Thoracic aorta (tissue), 2 donors: ENCODE measurements around the gene WFDC11. TPM values are rescaled to one million over a fixed set of nuclear protein-coding genes. Genes with fewer than 3 reads are reported as not detected.

Source experiments
- ATAC-seq: fragments of 150-250 bp; one replicate; pipeline ENCODE4 v1.8.0; 2017; ENCODE audit warnings: low read depth; ENCODE audit not compliant: insufficient number of reproducible peaks, low FRiP score
- DNase-seq: peaks from one replicate; pipeline ENCODE4 v3.0.0-alpha.2; 2020; ENCODE audit warnings: low spot score
- H3K27ac ChIP-seq, 2 donors: fragments of 200-600 bp; sonication (generic); 1 replicate in 1 of 2; 2 replicates in 1 of 2; pipeline ENCODE4 v1.5.1; 2016; ENCODE audit warnings: mild to moderate bottlenecking in 2 of 2, moderate library complexity in 2 of 2
- H3K27me3 ChIP-seq: fragments of 200-600 bp; sonication (generic); replicated peaks from 2 replicates; pipeline ENCODE4 v1.6.0; 2016; ENCODE audit warnings: mild to moderate bottlenecking; ENCODE audit not compliant: insufficient read depth
- H3K36me3 ChIP-seq: fragments of 200-600 bp; sonication (generic); one replicate; pipeline ENCODE4 v1.5.1; 2016
- H3K4me1 ChIP-seq, 2 donors: fragments of 200-600 bp; sonication (generic); 1 replicate in 1 of 2; 2 replicates in 1 of 2; pipeline versions ENCODE4 v1.5.1 to v1.6.0; 2016; ENCODE audit warnings: low read depth in 2 of 2, mild to moderate bottlenecking in 1 of 2; ENCODE audit not compliant: control insufficient read depth in 1 of 2
- H3K4me3 ChIP-seq: fragments of 200-600 bp; sonication (generic); 2 replicates; pipeline ENCODE4 v1.5.1; 2016; ENCODE audit warnings: mild to moderate bottlenecking
- H3K9me3 ChIP-seq: fragments of 200-600 bp; sonication (generic); 2 replicates; pipeline ENCODE4 v1.5.1; 2016
- total RNA-seq, 2 donors: library from RNA; depleted of rRNA; stranded (reverse); fragments of >200 nt; gene quantifications; one replicate each; pipeline versions ENCODE4 v1.1.0 to v1.2.3, GENCODE V29; 2016
- TF ChIP-seq, protein P1 (sequence below): fragments of 200-600 bp; sonication (generic); IDR thresholded peaks from one replicate; pipeline ENCODE4 v1.5.1; 2019; ENCODE audit warnings: antibody characterized with exemption

Gene WFDC11
- total RNA-seq, 2 donors from 2014 or later = not detected

DNA sequence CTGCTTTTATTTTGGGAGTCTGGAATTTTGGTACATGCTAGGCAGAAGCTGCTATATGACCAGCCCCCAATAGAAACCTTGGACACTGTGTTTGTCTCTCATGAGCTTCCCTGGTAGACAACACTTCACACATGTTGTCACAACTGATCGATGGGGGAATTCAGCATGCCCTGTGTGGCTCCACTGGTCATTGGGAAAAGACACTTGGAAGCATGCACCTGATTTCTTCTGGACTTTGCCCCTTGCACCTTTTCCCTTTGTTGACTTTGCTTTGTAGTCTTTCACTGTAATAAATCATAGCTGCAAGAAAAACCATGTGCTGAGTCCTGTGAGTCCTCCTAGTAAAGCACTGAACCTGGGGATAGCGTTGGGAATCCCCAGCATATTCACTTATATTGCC lies 48.4 kb downstream of the WFDC11 start:
- H3K4me1 ChIP-seq = no peaks in the 10 kb centered on the region
- no peaks in the 10 kb centered on the region for H3K36me3 ChIP-seq
- no peaks in the 10 kb centered on the region for H3K9me3 ChIP-seq
- DNase-seq = no peak
- H3K27ac ChIP-seq = no peak overlapping the region
- TF ChIP-seq, protein P1, sequence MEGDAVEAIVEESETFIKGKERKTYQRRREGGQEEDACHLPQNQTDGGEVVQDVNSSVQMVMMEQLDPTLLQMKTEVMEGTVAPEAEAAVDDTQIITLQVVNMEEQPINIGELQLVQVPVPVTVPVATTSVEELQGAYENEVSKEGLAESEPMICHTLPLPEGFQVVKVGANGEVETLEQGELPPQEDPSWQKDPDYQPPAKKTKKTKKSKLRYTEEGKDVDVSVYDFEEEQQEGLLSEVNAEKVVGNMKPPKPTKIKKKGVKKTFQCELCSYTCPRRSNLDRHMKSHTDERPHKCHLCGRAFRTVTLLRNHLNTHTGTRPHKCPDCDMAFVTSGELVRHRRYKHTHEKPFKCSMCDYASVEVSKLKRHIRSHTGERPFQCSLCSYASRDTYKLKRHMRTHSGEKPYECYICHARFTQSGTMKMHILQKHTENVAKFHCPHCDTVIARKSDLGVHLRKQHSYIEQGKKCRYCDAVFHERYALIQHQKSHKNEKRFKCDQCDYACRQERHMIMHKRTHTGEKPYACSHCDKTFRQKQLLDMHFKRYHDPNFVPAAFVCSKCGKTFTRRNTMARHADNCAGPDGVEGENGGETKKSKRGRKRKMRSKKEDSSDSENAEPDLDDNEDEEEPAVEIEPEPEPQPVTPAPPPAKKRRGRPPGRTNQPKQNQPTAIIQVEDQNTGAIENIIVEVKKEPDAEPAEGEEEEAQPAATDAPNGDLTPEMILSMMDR = no peak
- H3K4me3 ChIP-seq = no peak overlapping the region
- no peaks in the 10 kb centered on the region for H3K27me3 ChIP-seq
- no peak for ATAC-seq

DNA sequence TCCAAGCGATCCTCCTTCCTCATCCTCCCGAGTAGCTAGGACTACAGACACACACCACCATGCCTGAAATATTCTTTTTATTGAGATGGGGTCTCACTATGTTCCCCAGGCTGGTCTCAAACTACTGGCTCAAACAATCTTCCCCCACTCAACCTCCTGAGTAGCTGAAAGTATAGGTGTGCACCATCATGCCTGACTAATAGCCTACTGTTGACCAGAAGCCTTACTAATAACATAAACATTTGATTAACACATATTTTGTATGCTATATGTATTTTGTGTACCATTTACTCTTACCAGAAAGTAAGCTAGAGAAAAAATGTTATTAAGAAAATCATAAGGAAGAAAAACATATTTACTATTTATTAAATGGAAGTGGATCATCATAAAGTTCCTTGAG lies 52.4 kb downstream of the WFDC11 start:
- Histone ChIP-seq H3K4me3 (no peak overlapping the region), H3K4me1 (no peaks in the 10 kb centered on the region), H3K27me3 (no peaks in the 10 kb centered on the region), H3K36me3 (no peaks in the 10 kb centered on the region), H3K9me3 (no peaks in the 10 kb centered on the region), H3K27ac (no peak overlapping the region)
- DNase-seq = no peak
- TF ChIP-seq, protein P1 = no peak
- no peak for ATAC-seq

DNA sequence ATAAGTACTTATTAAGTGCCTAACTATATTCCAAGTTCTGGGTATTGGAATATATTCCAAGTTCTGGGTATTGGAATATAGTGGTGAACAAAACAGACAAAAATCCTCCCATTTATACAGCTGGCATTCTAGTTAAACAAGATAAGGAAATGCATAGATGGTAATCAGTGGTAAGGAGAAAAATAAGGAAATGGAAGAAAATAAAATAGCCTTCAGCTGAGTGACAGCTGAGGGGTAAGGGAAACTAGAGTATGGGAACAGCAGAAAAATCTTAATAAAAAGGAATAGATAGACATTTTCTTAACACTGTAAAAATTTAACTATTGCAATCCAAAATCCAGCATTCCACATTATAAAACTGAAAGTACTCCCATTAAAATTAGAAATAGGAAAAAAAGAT lies 57.7 kb downstream of the WFDC11 start:
- TF ChIP-seq, protein P1 = no peak
- Histone ChIP-seq H3K4me1 (no peaks in the 10 kb centered on the region), H3K27ac (no peak overlapping the region), H3K4me3 (no peak overlapping the region), H3K36me3 (no peaks in the 10 kb centered on the region), H3K27me3 (no peaks in the 10 kb centered on the region), H3K9me3 (no peaks in the 10 kb centered on the region)
- ATAC-seq (no peak), DNase-seq (no peak)

DNA sequence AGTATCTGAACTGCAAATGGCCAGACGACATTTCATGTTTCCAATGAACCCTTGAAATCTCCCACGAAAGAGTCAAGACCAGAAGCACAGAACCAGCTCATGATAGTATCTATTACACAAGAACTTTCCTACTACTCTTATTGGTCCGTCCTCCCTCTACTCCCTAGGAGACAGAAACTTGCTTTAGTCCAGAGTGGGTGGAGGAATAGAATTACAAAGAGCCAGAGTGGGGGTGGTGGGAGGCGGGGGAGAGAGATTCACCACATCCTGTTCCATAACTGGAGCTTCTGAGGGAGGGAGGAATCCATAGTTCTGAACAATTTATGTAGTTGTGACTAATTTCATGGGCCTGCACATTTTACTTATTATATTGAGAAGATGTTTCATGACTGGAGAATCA lies 59.0 kb downstream of the WFDC11 start:
- TF ChIP-seq, protein P1 = no peak
- no peak for ATAC-seq
- Histone ChIP-seq H3K27me3 (no peaks in the 10 kb centered on the region), H3K9me3 (no peaks in the 10 kb centered on the region), H3K27ac (no peak overlapping the region), H3K4me1 (no peaks in the 10 kb centered on the region), H3K4me3 (no peak overlapping the region), H3K36me3 (no peaks in the 10 kb centered on the region)
- DNase-seq = no peak

DNA sequence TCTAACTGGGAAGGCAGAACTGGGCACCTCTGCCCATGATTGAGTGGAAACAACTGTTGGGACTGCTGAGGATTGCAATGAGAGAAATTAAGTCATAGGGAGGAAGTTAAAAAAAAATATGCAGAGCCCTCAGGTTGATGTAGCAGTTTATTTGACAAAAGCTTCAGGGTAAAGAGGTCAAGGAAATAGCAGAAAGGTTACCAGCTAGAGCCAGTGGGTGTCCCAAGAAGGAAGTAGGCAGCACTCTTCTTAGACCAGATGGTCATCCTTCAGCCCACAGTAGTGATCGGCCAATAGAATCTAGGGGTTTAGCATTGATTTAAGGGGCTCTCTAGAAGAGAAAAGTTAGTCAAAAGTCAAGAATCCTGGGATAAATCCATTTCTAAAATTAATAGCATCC lies 62.2 kb downstream of the WFDC11 start:
- no peak overlapping the region for H3K4me3 ChIP-seq
- no peak for DNase-seq
- H3K27me3 ChIP-seq = no peaks in the 10 kb centered on the region
- TF ChIP-seq, protein P1 = no peak
- H3K36me3 ChIP-seq = no peaks in the 10 kb centered on the region
- no peaks in the 10 kb centered on the region for H3K4me1 ChIP-seq
- no peak for ATAC-seq
- no peak overlapping the region for H3K27ac ChIP-seq
- peaks cover 4% of the 10 kb centered on the region for H3K9me3 ChIP-seq

Other genes starting within 250 kb of the WFDC11 start
- gene WFDC2, start 200.5 kb downstream of the WFDC11 start, total RNA-seq = not detected
- not detected for gene SPINT3, start 154.6 kb downstream of the WFDC11 start, total RNA-seq
- not detected for gene WFDC6, start 130.8 kb downstream of the WFDC11 start, total RNA-seq
- not detected for gene EPPIN, start 122.8 kb downstream of the WFDC11 start, total RNA-seq
- gene WFDC8, start 91.0 kb downstream of the WFDC11 start, total RNA-seq = not detected
- gene WFDC10A, start 40.5 kb downstream of the WFDC11 start, total RNA-seq = not detected
- gene WFDC9, start 39.0 kb downstream of the WFDC11 start, total RNA-seq = not detected
- gene WFDC13, start 31.8 kb upstream of the WFDC11 start, total RNA-seq = not detected
- not detected for gene WFDC10B, start 34.8 kb upstream of the WFDC11 start, total RNA-seq
- not detected for gene SPINT4, start 52.1 kb upstream of the WFDC11 start, total RNA-seq
- gene WFDC3, start 121.6 kb upstream of the WFDC11 start, total RNA-seq = not detected
- 10 to 100 TPM; 15.3 to 31.4 TPM for gene DNTTIP1, start 121.7 kb upstream of the WFDC11 start, total RNA-seq
- gene UBE2C, start 142.4 kb upstream of the WFDC11 start, total RNA-seq = not detected
- not detected for gene TNNC2, start 157.1 kb upstream of the WFDC11 start, total RNA-seq
- 100 to 1,000 TPM in 1 of 2 donors, 10 to 100 TPM in 1; 78.2 to 133 TPM for gene SNX21, start 163.6 kb upstream of the WFDC11 start, total RNA-seq
- 10 to 100 TPM; 20.5 to 45.2 TPM for gene ACOT8, start 187.2 kb upstream of the WFDC11 start, total RNA-seq
- 1 to 10 TPM; 3.0 to 6.1 TPM for gene ZSWIM3, start 187.4 kb upstream of the WFDC11 start, total RNA-seq
- gene ZSWIM1, start 211.0 kb upstream of the WFDC11 start, total RNA-seq = 1 to 10 TPM; 6.4 to 7.4 TPM
- 10 to 100 TPM; 16.6 to 16.7 TPM for gene SPATA25, start 217.4 kb upstream of the WFDC11 start, total RNA-seq
- gene NEURL2, start 221.0 kb upstream of the WFDC11 start, total RNA-seq = 10 to 100 TPM; 19.7 to 78.7 TPM
- 100 to 1,000 TPM in 1 of 2 donors, 10 to 100 TPM in 1; 73.7 to 109 TPM for gene CTSA, start 221.1 kb upstream of the WFDC11 start, total RNA-seq
- 100 to 1,000 TPM; 182 to 637 TPM for gene PLTP, start 241.9 kb upstream of the WFDC11 start, total RNA-seq